SKM-1 (cell line): ENCODE results near the gene GFPT2.

Experiments
- DNase-seq: peaks from one replicate; lab custom pipeline; 2025; ENCODE audit not compliant: unreplicated experiment; lab: John Stamatoyannopoulos, UW

The GFPT2 gene

DNA sequence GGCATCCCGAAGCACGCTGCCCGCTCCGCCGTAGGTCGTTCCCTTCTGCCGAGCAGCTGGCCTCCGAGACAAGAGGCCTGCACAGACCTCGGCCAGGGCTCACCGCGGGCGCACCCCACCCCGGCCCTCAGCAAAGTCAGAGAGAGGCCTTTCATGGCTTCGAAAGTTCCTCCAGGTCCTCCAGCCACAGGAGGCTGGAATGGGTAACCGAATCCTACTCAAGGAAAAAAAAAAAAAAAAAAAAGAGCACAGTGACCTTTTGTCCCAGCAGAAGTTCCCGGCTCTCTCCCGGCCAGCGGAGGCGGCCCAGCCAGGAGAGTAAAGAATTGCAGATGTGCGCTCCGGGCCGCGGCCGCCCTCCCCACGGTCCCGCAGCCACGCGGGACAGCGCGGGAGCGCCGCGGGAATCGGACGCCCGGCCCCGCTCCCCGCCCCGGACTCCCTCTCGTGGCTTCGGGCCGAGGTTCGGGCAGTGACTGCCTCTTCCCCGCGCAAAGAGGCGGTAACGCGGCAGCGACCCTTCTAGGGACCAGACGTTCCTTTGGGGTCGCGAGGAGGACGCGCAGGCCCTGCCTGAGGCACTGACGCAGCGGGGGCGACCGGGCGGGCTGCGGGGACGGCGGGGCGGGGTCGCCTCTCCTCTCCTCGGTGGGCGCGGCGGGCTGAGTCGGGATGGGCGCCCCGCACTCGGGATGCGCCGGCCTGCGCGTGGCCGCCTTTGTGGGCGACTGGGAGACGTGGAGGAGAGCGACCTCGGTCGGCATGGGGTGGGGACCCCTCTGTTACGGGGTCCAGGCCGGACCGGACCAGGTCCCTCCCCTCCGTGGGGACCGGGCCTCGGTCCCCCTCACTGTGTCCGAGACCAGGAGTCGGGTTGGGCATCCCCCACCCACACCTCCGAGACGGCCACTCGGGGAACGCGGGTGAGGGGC lies 754 bp downstream of the GFPT2 start:
- DNase-seq = no peak

DNA sequence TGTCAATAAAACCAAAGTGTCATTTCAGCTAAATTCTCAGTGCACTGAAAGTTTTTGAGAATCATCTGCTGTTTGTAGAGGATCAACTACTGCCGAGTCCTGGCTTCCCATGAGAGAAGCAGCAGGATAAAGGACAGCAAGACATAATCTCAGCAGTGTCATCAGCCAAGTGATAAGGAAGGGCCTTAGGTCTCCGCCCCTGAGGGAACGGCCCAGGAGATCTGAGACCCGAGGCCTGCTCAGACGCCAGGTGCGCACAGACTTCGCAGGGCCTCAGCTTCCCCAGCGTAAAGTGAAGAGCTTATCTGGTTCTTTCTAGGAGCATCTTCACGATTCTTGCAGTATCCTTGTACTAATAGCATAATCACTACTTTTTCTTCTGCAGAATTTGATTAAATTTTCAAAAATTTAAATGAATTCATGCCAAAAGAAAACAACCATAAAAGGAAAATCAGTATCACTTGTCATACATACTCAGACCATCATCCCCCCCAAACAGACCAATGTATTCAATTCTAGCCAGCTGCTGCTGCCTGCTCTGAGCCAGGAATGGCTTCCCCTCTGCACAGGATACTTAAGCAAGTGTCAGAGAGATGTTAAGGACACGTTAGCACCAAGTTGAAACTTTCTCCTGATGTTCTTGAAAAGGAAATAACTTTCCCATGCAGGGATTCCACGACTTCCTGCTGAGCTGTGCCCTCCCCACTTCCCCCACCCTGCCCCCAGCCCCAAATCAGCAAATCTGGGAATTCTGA lies 2.2 kb downstream of the GFPT2 start:
- DNase-seq = no peak

DNA sequence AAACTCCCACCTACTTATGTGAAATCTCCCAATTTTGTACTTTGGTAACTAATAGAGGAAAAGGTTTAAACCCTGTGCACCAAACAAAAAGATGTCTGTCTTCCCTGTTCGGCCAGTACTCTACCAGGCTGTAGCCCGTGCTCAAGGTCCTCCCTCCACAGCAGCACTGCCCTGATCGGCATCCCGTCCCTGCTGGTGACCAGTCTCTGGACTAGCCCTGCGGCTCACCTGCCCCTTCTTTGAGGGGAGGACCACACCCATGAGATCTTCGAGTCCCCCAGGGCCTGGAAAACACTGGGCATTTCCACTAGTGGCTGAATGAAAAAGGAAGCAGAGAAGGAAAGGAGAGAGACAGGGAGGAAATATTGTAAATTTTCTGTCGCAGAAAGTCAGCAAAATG lies 2.8 kb downstream of the GFPT2 start:
- DNase-seq = no peak

DNA sequence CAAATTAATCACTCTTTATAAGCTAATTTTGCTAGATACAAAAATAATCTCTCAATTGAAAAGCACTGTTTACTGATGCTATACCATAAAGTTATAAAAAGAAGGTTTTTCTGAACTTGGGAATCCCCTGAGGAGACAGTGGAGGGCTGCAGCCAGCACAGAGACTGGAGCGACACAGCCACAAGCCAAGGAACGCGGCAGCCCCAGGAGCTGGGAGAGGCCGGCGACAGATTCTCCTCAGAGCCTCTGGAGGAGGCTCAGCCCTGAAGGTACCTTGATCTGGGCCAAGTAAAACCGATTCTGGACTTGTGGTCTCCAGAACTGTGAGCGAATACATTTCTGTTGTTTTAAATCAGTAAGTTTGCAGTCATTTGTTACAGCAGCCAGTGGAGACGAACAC lies 3.7 kb downstream of the GFPT2 start:
- no peak for DNase-seq

DNA sequence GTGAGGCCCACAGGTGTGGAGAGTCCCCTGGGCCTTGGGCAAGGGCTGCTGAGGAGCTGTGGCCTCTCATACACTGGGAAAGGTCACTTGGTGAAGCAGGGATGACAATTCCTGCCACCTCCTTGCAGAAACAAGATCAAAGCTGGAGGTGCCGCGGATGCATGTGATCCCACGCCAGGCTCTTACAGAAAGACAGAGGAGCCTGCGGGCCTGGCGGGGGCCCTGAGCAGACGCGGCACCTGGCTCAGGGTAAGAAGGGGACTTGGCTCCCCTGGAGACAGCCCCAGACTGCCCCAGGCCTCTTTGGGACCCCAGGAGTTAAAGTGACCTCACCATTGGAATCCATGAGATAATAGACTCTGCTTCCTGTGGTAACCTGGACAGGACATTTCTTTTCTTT lies 4.8 kb downstream of the GFPT2 start:
- no peak for DNase-seq

DNA sequence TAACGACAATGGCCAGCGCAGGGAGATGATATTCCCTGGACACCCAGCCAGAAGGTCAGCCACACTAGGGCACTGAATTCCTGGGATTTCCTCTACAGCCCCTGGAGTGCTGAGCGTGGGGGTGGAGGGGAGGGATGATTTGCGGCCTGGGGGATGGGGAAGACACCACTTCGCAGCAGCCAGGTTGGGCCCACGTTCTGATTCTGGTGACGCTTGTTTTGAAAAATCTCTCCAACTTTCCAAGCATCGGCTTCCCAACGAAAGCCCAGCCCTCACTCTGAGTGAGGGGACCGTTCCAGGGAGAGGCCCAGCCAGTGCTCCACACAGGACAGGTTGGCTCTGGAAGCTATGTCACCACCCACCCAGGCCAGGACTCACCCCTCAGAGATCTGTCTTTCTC lies 5.4 kb downstream of the GFPT2 start:
- no peak for DNase-seq

DNA sequence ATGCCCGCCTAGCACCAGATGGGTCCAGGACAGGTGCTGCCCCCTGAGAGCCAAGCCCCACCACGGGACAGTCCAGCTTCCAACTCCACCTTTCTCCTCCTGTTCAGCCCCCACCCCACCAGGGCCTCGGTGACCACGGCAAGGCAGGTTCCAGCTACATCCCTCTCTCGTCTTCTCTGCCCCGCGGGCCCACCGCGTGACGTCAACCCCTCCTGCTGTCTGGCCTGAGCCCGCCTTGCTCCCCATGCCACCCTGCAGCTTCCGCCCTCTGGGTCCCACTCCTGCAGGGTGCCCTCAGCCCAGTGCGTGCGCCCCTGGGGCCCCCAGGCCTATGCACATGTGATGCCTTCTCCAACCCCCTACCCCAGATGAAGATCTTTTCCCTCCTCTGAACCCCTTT lies 6.8 kb downstream of the GFPT2 start:
- DNase-seq = no peak

DNA sequence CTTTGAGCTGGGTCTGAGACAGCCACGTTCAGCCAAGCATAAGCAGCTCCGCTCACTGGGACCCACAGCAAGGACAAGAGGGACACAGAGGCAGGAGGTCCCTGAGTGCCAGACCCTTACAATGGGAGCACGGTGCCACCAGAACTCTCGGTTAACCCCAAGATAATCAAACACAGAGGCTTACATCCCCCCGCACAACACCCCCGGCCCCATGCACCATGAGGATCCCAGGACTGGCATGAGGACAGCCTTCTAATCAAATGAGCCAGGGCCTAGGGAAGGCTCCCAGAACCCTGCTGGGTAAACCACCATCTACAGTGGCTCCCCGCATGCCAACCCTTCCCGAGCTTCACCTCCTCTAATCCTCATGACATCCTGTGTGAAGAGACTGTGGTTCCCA lies 7.4 kb downstream of the GFPT2 start:
- DNase-seq = no peak

DNA sequence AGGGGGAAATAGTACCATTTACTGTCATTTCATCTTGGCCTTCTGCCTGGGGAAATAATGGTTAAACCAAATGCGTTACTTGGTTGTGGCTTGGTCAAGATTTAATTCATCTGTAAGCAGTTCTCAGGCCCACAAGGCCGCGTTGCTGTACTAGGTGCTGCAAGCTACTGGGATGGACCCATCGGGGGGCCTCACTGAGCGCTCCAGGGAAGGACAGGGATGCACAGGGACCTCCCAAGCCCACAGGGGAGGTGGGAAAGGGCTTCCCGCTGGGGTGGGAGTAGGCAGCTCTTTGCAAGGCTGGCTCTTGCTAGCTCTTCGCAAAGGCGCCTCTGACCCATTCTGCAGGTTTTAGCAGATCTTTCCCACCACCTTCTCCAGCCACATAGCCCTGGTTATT lies 8.0 kb downstream of the GFPT2 start:
- no peak for DNase-seq

DNA sequence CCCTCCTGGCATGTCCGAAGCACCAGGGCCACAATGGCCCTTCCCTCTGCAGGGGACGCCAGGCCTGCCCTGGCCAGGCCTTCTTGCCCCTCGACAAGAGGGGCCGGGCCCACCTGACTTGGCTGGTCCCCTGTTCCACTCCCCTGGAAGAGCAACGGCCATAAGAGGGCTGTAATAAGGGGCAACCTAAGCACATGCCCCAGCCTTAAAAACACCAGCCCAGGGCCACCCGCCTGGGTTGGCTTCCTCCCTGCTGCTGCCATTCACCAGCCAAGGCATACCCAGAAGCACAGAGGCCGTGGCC lies 8.5 kb downstream of the GFPT2 start:
- DNase-seq = no peak

DNA sequence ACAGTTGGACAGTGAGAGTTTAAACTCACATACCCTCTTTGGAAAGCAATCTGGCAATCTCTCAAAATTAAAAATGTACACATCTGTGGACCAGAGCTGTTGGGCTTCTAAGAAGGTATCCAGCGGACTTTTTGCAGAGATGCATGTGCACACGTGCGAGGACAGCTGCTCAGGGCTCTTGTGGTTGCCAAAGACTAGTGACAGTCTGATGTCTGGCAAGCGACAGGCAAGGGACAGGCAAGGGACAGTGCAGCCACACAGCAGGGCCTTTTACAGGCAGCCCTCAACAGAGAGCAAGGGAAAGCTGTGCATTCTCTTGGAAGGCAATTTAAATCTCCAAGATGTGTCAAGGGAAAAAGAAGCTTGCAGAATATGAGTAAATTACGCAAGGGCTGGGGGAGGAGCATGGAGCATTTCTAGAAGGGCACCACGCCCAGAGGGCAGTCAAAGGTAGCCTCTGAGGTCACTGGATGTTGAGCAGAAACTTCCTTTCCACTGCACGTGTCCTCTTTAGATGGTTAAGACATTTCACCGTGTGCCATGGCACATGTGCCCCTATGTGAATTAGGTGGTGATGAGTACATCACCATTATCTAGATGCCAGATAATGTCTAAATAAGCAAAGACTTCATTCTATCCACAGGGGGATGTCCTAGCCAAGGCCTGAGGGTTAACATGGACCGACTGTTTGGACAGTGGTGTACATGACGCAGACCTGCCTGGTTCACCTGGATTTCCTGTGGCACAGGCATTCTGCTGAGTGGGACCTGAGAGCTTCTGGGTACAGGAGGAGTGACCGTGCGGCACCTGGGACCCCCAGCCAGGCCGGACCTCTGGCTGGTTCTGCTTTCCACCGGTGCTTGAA lies 9.1 kb downstream of the GFPT2 start:
- no peak for DNase-seq

DNA sequence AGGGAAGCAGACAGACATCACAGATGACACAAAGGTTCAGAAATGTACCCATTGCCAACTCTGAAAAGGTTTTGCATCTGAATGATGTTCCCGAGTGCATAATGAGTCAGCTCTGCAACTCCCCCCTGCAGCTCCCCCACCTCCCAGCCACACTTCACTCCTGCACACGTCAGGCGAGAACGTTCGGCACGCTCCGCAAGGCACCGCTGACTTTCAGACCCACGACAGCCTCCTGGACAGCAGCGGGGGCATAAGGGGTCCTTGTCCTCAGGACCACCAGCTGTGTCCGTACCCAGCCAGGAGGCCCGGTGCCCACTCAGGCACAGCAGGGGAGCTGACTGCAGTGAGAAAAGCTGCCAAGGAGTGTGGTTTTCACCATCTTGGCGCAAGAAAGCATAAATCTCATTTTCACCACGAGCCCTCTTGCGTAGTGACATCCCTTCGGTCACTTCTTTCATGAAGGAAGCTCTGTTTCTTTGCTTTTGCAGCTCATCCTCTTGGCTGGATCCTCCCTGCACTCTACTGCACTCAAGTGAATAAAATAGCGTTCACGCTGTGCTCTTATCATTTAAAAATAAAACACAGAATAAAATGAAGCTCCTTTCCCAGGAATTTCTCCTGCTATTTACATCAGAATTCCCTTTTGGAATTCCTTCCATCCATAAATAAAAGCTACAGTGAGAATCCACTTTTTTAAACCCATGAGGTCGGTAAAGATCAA lies 9.9 kb downstream of the GFPT2 start:
- DNase-seq = no peak

DNA sequence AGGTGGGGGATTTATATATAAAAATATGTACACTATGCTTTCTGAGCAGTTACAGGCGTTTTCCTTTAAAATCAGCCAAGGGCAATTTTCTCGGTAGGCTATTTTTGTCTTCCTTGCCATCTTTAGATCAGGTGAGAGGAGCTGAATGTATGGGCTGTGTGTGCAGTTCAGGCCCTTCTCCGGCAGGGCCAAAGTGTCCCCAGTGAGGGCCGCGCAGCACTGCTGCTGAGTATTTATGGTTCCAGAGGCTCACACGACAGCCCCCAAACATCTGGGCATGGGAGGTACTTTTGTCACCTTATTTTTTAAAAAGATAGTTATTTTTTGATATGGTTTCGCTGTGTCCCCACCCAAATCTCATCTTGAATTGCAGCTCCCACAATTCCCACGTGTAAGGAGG lies 11.5 kb downstream of the GFPT2 start:
- DNase-seq = no peak

DNA sequence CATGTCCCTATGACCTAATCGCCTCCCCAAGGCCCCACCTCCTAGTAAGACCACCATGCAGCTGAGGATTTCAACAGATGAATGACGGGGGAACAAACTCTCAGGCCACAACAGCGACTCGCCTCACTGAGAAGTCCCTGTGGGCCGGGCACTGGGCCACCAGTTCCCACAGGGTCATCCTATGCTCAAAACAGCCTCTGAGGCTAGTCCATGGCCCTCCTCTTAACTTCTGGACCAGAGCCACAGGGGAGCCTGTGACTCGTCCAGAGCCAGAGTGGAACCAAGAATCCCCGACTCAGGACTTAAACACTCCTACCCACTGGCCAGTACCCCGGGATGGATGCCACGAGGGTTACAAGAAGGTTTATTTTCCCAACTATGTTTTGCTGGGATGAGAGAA lies 12.3 kb downstream of the GFPT2 start:
- no peak for DNase-seq

DNA sequence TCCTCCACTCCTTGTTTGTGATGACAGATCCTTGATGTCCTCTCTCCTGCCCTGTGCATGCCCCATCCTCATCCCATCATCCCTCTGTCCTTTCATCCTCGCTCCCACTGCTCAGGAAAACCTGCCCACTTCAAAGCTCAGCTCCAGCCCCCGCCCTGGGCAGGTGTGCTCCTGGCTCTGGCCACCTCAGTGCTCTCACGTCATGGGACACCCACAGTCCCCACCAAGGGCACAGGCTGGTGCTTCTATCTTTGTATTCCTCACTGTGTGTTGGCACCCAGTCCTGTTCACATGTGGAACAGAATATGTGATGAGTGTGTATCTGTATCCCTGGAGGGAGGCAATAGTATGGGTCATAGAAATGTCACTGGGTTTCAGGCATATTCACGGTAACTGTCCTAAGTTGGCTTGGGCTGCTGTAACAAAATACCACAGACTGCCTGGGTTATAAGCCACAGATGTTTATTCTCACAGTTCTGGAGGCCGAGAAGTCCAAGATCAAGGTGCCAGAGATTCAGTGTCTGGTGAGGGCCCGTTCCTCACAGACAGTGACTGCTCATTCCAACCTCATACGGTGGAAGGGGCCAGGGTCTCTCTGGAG lies 13.5 kb downstream of the GFPT2 start:
- DNase-seq = no peak

DNA sequence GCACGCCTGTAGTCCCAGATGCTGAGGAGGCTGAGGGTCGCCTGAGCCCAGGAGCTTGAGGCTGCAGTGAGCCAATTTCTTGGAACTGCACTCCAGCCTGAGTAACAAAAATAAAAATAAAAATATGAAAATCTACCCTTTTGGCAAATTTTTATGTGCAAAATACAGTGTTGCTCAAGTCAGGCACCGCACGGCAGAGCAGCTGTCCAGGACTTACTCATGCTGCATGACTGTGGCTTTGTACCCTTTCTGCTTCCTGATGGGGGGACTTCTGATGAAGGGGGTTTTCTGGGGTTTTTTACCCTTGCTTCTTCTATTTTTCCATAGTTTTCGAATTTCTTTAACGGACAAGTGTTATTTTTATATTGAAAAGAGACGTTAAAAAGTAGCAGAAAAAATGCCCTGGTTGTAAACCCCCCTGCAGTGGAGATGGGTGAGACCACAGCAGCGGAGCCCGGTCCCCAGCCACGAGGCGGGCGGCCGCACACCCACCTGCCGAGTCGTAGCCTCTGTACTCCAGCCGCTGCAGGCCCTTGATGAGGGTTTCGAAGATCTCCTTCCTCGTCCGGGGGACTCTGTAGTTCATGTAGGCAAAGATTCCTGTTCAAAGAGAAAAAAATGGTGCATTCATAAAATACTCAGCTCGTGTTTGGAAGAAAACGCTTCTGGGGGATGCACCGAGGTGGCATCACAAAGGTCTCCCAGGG lies 15.0 kb downstream of the GFPT2 start:
- DNase-seq = no peak

DNA sequence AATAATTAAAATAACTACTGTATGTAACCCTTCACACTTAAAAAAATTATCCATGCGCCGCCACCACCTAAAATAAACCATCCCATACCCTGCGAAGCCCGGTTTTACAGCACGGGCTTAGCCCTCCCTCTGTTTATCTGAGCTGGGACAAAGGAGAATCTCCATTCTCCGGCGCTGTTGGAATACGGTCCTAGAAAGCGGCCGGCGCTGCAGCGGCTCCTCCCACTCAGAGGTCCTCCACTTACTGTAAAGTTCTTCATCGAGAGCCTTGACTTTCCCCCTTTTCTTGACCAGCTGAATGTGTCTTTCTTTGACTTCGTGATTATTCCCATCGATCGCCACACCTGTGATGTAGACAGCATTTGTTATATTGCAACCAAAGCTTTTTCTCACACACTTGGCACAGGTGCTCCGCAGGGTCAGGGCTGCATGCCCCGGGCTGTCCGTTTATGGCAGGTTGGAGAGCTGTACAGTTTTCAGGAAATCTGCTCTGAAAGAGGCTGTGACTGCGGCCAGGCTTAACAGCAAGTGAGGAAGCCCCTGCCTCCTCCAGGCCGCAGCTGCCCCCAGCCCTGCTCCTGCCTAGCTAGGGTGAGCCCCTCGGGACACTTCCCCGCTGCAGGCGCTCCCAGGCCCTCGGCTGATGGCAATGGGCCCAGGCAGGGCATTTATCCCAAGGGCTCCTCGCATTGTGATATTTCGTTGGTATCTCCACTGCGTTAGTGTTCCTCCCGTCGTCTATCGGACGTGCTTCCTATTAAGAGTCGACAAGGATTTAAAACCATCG lies 16.7 kb downstream of the GFPT2 start:
- DNase-seq = no peak

DNA sequence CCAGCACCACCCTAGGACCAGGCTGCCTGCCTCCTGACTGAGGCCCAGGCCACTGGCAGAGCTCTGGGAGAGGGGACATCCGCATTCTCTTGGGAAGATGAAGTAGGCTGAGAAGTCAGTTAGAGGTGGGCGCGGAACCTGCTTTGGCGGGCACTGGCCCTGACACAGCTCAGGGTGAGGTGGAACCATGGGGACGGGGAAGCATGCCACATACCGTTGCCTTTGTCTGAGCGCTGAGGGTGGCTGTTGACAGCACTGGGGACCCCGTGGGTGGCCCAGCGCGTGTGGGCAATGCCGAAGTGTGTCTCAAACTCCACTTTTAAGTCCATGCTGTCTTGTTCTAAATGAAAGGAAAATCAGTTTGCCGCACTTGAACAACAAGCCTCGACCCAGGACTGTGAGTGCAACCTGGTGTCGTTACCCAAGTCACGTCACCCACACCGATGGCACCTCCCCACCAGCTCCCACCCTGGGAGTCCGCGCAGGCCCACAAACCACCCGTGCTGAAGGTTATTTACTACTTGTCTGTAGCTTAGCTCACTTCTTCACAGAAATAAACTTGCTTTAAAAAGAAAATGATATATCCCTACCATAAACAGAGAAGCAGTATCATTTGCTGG lies 17.4 kb downstream of the GFPT2 start:
- no peak for DNase-seq
